Esophagus squamous epithelium (tissue), 4 donors: ENCODE data around the gene SRGAP2C.
"Not testable (repeated sequence)": the region's sequence is repeated elsewhere in the genome, so short reads cannot be mapped to it uniquely, and the experiment has no call there.

Source experiments
- POLR2A ChIP-seq, 4 donors: fragments of 450-650 bp; IDR thresholded peaks; one replicate each; pipeline ENCODE4 v1.6.1; 2017; ENCODE audit warnings: antibody characterized with exemption in 4 of 4, mild to moderate bottlenecking in 4 of 4, moderate library complexity in 3 of 4
- TF ChIP-seq, protein P1 (sequence below), 6 experiments: fragments of 450-650 bp in 4 of 6; fragments of 200-600 bp in 2 of 6; sonication (generic) in 2 of 6; IDR thresholded peaks; one replicate each; pipeline ENCODE4 v1.5.1; 2016 to 2019; ENCODE audit warnings: antibody characterized with exemption in 6 of 6, mild to moderate bottlenecking in 4 of 6, moderate library complexity in 4 of 6

- TF ChIP-seq, protein P1, sequence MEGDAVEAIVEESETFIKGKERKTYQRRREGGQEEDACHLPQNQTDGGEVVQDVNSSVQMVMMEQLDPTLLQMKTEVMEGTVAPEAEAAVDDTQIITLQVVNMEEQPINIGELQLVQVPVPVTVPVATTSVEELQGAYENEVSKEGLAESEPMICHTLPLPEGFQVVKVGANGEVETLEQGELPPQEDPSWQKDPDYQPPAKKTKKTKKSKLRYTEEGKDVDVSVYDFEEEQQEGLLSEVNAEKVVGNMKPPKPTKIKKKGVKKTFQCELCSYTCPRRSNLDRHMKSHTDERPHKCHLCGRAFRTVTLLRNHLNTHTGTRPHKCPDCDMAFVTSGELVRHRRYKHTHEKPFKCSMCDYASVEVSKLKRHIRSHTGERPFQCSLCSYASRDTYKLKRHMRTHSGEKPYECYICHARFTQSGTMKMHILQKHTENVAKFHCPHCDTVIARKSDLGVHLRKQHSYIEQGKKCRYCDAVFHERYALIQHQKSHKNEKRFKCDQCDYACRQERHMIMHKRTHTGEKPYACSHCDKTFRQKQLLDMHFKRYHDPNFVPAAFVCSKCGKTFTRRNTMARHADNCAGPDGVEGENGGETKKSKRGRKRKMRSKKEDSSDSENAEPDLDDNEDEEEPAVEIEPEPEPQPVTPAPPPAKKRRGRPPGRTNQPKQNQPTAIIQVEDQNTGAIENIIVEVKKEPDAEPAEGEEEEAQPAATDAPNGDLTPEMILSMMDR (IDR thresholded peaks at IDR 0.05) = not testable (repeated sequence)
- TF ChIP-seq POLR2A (IDR thresholded peaks at IDR 0.05) = not testable (repeated sequence)
Observed at GRCh38 chr1:121347476-121347875, 162.7 kb downstream of the SRGAP2C start.
